IPS-20b (cell line): ENCODE results near the gene RAD23B.
"Not testable (repeated sequence)": the region's sequence is repeated elsewhere in the genome, so short reads cannot be mapped to it uniquely, and the experiment has no call there.

Experiments
- H3K27ac ChIP-seq: one replicate; pipeline ENCODE4 v1.5.1; 2013; ENCODE audit warnings: low read length
- H3K27me3 ChIP-seq: 2 replicates; pipeline ENCODE4 v1.6.1; 2013; ENCODE audit warnings: mild to moderate bottlenecking, low read length, inconsistent platforms; ENCODE audit not compliant: insufficient read depth
- H3K36me3 ChIP-seq: 2 replicates; pipeline ENCODE4 v1.6.1; 2013; ENCODE audit warnings: low read depth, mild to moderate bottlenecking, inconsistent platforms, low read length, moderate library complexity; ENCODE audit not compliant: insufficient read depth
- H3K4me1 ChIP-seq: 2 replicates; pipeline ENCODE4 v1.6.1; 2013; ENCODE audit warnings: mild to moderate bottlenecking, control low read depth, inconsistent platforms, low read length, moderate library complexity; ENCODE audit not compliant: insufficient read depth
- H3K4me3 ChIP-seq: 2 replicates; pipeline ENCODE4 v1.5.1; 2013; ENCODE audit warnings: mild to moderate bottlenecking, low read length, inconsistent platforms
- H3K9ac ChIP-seq: 2 replicates; pipeline ENCODE4 v1.6.1; 2013; ENCODE audit warnings: low read depth, mild to moderate bottlenecking, inconsistent platforms, low read length, moderate library complexity
- H3K9me3 ChIP-seq: 2 replicates; pipeline ENCODE4 v1.6.1; 2013; ENCODE audit warnings: mild to moderate bottlenecking, low read depth, low read length, inconsistent platforms; ENCODE audit not compliant: insufficient read depth

RAD23B gene

DNA sequence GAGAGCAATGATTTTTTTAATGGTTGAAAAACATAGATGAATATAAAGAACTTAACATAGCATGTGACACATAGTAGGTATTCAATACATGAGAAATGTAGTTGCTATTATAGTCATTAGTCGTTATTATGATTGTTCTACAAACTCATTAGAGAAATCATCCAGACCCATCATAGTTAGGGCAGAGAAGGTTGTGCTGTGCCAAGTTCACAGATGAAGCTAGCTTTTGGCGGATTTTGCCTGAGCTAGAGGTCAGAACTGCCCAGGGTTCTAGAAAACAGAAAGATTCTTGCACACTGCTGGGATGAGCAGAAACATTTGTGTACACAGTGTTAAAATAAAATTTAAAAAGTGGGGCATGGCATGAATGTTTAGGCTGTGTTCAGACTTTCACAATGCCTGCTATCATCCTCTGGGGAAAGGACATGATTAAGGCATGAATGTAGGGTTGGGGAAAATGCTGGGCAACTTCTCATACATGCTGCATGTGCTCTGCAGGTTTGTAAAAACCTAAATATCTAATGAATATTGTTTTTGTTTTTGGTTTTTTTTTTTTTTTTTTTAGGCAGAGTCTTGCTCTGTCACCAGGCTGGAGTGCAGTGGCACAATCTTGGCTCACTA lies 33.3 kb upstream of the RAD23B start:
- Histone ChIP-seq H3K9me3 (no peaks in the 10 kb centered on the region), H3K27ac (no peak overlapping the region), H3K4me1 (peaks cover 11% of the 10 kb centered on the region), H3K9ac (no peak overlapping the region), H3K4me3 (no peak overlapping the region), H3K27me3 (no peaks in the 10 kb centered on the region), H3K36me3 (no peaks in the 10 kb centered on the region)

DNA sequence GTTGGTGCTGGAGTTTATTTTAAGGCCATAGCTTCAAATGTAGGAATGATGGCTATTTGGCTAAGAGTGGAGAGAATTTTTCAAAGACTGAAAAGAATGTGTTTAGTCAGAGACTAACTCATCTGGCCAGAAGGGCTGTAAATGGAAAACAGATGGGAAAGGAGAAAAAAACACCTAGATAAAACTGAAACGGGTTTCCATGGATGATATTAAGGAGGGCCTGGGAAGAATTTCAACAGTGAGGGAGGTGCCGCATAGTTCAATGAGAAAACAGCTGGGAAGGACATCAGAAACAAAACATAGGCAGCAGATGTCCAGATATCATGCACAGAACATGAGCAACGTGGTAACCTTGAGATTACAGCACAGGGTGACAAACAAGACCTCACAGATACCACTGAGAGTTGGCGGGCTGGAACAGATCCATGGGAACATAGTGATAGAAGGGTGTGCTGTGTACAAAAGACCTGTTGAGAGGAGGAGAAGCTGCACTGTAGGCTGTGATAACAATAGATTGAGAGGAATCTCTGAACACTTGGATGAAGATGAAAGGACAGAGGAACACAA lies 31.2 kb upstream of the RAD23B start:
- Histone ChIP-seq H3K27me3 (no peaks in the 10 kb centered on the region), H3K9me3 (no peaks in the 10 kb centered on the region), H3K4me3 (no peak overlapping the region), H3K4me1 (peaks cover 11% of the 10 kb centered on the region), H3K36me3 (no peaks in the 10 kb centered on the region), H3K9ac (no peak overlapping the region), H3K27ac (no peak overlapping the region)

DNA sequence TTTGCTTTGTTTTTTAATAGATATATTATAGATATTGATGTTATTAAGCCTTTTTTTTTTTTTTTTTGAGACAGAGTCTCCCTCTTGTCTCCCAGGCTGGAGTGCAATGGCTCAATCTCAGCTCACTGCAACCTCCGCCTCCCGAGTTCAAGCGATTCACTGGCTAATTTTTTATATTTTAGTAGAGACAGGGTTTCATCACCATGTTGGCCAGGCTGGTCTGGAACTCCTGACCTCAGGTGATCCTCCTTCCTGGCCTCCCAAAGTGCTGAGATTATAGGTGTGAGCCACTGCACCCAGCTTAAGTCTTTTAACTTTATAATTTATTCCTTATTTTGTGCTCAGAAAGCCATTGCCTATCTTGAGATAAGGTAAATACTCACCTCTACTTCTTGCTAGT lies 24.2 kb upstream of the RAD23B start:
- no peaks in the 10 kb centered on the region for H3K27me3 ChIP-seq
- H3K36me3 ChIP-seq = no peaks in the 10 kb centered on the region
- H3K9me3 ChIP-seq = no peaks in the 10 kb centered on the region

DNA sequence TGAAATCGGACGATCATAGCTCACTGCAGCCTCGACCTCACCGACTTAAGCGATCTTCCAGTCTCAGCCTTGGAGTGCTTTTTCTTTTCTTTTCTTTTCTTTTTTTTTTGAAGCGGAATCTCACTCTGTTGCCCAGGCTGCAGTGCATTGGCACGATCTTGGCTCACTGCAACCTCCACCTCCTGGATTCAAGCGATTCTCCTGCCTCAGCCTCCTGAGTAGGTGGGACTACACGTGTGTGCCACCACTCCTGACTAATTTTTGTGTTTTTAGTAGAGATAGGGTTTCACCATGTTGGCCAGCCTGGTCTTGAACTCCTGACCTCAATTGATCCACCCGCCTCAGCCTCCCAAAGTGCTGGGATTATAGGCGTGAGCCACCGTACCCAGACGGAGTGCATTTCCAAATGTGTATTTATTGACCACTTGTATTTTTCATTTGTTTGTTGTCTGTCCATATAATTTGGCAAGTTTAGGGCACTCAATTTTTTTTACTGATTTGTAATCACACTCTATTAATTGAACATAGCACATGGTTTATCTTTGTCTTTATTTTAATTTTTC lies 23.2 kb upstream of the RAD23B start:
- H3K27me3 ChIP-seq, H3K4me3 ChIP-seq, H3K4me1 ChIP-seq, H3K9ac ChIP-seq, H3K36me3 ChIP-seq, H3K27ac ChIP-seq, H3K9me3 ChIP-seq: not testable (repeated sequence)

More for the DNA sequence above, 24.2 kb upstream of the RAD23B start:
- H3K4me1 ChIP-seq = no peaks in the 10 kb centered on the region
- H3K4me3 ChIP-seq = no peak overlapping the region
- H3K27ac ChIP-seq = no peak overlapping the region
- H3K9ac ChIP-seq = no peak overlapping the region

- no peaks in the 10 kb centered on the region for H3K9me3 ChIP-seq
- H3K36me3 ChIP-seq = no peaks in the 10 kb centered on the region
- no peak overlapping the region for H3K4me3 ChIP-seq
- H3K27ac ChIP-seq = no peak overlapping the region
- H3K4me1 ChIP-seq = no peaks in the 10 kb centered on the region
- no peaks in the 10 kb centered on the region for H3K27me3 ChIP-seq
- H3K9ac ChIP-seq = no peak overlapping the region
These were observed 22.5 kb upstream of the RAD23B start for GRCh38 chr9:107260437-107261081.

DNA sequence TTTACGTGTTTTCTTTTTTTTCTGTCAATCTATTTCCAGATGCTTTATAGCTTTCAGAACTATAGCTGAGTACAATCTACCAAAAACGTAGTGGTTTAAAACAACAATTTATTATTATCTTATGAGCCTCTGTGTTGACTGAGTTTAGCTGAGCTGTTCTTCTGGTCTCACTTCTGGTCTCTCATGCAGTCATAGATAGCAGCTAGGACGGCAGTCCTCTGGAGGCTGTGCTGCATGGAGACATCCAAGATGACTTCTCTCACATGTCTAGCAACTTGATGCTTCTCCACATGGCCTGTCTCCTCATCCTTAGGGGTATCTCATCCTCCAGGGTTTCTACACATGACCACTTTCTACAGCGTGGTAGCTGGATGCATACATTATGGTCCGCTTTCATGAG lies 22.0 kb upstream of the RAD23B start:
- Histone ChIP-seq H3K36me3 (no peaks in the 10 kb centered on the region), H3K4me3 (no peak overlapping the region), H3K27me3 (no peaks in the 10 kb centered on the region), H3K9me3 (no peaks in the 10 kb centered on the region), H3K27ac (no peak overlapping the region), H3K9ac (no peak overlapping the region), H3K4me1 (no peaks in the 10 kb centered on the region)

- no peak overlapping the region for H3K4me3 ChIP-seq
- no peak overlapping the region for H3K9ac ChIP-seq
- no peaks in the 10 kb centered on the region for H3K36me3 ChIP-seq
- no peak overlapping the region for H3K27ac ChIP-seq
- no peaks in the 10 kb centered on the region for H3K27me3 ChIP-seq
- no peaks in the 10 kb centered on the region for H3K9me3 ChIP-seq
- H3K4me1 ChIP-seq = no peaks in the 10 kb centered on the region
These were observed 19.8 kb upstream of the RAD23B start for GRCh38 chr9:107263289-107263688.

GRCh38 chr9:107266624-107267368 lies 16.3 kb upstream of the RAD23B start:
- Histone ChIP-seq H3K4me1 (no peaks in the 10 kb centered on the region), H3K36me3 (no peaks in the 10 kb centered on the region), H3K27ac (no peak overlapping the region), H3K4me3 (no peak overlapping the region), H3K27me3 (no peaks in the 10 kb centered on the region), H3K9me3 (no peaks in the 10 kb centered on the region), H3K9ac (no peak overlapping the region)

DNA sequence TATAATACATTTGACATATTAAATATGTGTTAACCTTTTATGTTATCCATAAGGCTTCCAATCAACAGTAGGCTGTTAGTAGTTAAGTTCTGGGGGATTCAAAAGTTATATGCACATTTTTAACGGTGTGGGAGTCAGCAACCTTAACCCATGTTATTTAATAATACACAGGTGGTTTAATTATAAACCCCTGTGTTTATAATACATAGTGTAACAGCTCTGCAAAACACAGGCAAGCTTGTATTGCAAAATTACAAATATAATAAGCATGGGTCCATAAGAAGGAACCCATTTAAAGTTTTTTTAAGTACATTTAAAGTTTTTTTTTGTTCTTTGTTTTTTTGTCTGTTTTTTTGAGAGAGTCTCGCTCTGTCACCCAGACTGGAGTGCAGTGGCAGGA lies 14.5 kb upstream of the RAD23B start:
- Histone ChIP-seq H3K4me3 (no peak overlapping the region), H3K27me3 (no peaks in the 10 kb centered on the region), H3K9me3 (no peaks in the 10 kb centered on the region), H3K36me3 (no peaks in the 10 kb centered on the region), H3K9ac (no peak overlapping the region), H3K4me1 (no peaks in the 10 kb centered on the region), H3K27ac (no peak overlapping the region)

DNA sequence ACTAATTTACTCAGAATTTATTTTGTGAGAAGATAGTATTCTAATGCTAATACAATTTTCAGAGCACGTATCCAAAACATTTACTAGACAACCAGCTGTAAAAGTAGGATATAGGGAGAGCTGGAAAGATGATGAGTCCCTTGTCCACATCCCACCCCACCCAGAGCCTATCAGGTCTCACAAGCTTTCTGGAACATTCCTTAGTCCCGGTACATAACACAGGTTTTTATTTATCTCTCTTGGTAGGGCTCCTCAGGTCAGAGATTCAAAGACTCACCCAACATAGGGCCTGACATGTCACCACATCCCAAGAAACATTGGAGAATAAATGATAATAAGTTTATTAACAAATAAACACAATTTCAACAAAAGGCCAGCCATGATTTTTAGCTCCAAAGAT lies 13.8 kb upstream of the RAD23B start:
- H3K4me3 ChIP-seq = no peak overlapping the region
- H3K27ac ChIP-seq = no peak overlapping the region
- no peaks in the 10 kb centered on the region for H3K27me3 ChIP-seq
- H3K9me3 ChIP-seq = no peaks in the 10 kb centered on the region
- no peak overlapping the region for H3K9ac ChIP-seq
- no peaks in the 10 kb centered on the region for H3K36me3 ChIP-seq
- no peaks in the 10 kb centered on the region for H3K4me1 ChIP-seq

DNA sequence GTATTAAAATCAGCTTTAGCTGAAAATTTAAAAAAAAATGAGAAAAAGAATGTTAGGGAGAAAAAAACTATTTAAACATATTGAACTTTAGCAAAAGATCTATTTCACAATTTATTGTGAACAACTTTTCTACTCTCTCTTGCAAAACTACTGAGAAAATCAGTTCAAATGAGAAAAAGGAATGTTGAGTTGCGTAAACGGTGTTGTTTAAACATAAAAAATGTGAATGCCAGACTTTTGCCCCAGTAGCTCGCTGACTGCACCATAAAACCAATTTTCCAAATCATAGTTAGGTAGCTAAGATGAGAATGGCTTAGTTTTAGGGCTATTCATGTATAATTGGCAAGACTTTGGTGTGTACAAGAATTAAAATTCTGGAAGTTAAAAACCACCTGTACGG lies 13.4 kb upstream of the RAD23B start:
- Histone ChIP-seq H3K4me1 (no peaks in the 10 kb centered on the region), H3K9me3 (no peaks in the 10 kb centered on the region), H3K27ac (no peak overlapping the region)

More for the DNA sequence above, 13.4 kb upstream of the RAD23B start:
- Histone ChIP-seq H3K4me3 (no peak overlapping the region), H3K36me3 (no peaks in the 10 kb centered on the region), H3K9ac (no peak overlapping the region), H3K27me3 (no peaks in the 10 kb centered on the region)
